B cell (primary cell): Measurements from ENCODE around the gene NIBAN1.
"Not testable (repeated sequence)": the region's sequence is repeated elsewhere in the genome, so short reads cannot be mapped to it uniquely, and the experiment has no call there.

Source experiments
- EZH2 ChIP-seq: IDR thresholded peaks from 2 replicates; pipeline ENCODE4 v1.6.1; 2012; ENCODE audit warnings: borderline replicate concordance, low read depth, mild to moderate bottlenecking, moderate library complexity, low read length; ENCODE audit not compliant: insufficient read depth, poor library complexity, severe bottlenecking
- TF ChIP-seq, protein P1 (sequence below): fragments of 200-600 bp; IDR thresholded peaks from one replicate; pipeline ENCODE4 v1.8.0; 2022; ENCODE audit warnings: antibody characterized with exemption, mild to moderate bottlenecking

DNA sequence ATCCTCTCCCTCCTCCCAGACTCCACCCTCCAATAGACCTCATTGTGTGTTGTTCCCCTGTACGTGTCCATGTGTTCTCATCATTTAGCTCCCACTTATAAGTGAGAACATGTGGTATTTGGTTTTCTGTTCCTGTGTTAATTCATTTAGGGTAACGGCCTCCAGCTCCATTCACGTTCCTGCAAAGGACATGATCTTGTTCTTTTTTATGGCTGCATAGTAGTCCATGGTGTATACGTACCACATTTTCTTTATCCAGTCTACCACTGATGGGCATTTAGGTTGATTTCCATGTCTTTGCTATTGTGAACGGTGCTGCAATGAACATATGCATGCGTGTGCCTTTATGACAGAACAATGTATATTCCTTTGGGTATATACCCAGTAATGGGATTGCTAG is 25.7 kb upstream of the NIBAN1 start:
- TF ChIP-seq, protein P1, sequence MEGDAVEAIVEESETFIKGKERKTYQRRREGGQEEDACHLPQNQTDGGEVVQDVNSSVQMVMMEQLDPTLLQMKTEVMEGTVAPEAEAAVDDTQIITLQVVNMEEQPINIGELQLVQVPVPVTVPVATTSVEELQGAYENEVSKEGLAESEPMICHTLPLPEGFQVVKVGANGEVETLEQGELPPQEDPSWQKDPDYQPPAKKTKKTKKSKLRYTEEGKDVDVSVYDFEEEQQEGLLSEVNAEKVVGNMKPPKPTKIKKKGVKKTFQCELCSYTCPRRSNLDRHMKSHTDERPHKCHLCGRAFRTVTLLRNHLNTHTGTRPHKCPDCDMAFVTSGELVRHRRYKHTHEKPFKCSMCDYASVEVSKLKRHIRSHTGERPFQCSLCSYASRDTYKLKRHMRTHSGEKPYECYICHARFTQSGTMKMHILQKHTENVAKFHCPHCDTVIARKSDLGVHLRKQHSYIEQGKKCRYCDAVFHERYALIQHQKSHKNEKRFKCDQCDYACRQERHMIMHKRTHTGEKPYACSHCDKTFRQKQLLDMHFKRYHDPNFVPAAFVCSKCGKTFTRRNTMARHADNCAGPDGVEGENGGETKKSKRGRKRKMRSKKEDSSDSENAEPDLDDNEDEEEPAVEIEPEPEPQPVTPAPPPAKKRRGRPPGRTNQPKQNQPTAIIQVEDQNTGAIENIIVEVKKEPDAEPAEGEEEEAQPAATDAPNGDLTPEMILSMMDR = not testable (repeated sequence)
- not testable (repeated sequence) for TF ChIP-seq EZH2
